GM12878 (cell line): ENCODE results near the gene RCC1. TPM values are rescaled to one million over a fixed set of nuclear protein-coding genes. Genes with fewer than 3 reads are reported as not detected.

ENCODE experiments used
- BCLAF1 ChIP-seq: fragments of 450-650 bp; IDR thresholded peaks from 2 replicates; pipeline ENCODE4 v1.6.1; 2017; ENCODE audit warnings: antibody characterized with exemption, mild to moderate bottlenecking, moderate library complexity
- LARP7 ChIP-seq: fragments of 450-650 bp; IDR thresholded peaks from 2 replicates; pipeline ENCODE4 v1.6.1; 2017; ENCODE audit warnings: mild to moderate bottlenecking
- MEF2B ChIP-seq: fragments of 450-650 bp; IDR thresholded peaks from 2 replicates; pipeline ENCODE4 v1.6.1; 2018; ENCODE audit warnings: mild to moderate bottlenecking, moderate library complexity; ENCODE audit not compliant: partially characterized antibody, poor library complexity, severe bottlenecking
- NFIC ChIP-seq: IDR thresholded peaks from 2 replicates; pipeline ENCODE4 v1.6.1; 2012; ENCODE audit warnings: low read depth, mild to moderate bottlenecking, inconsistent platforms, low read length, moderate library complexity
- PKNOX1 ChIP-seq: fragments of 450-650 bp; IDR thresholded peaks from 2 replicates; pipeline ENCODE4 v1.6.1; 2016; ENCODE audit warnings: mild to moderate bottlenecking
- RBBP5 ChIP-seq: fragments of 200-600 bp; sonication (generic); conservative IDR thresholded peaks from 2 replicates; pipeline ENCODE4 v1.6.1; 2016
- RCOR1 ChIP-seq: conservative IDR thresholded peaks from 2 replicates; pipeline ENCODE4 v1.6.1; 2012; ENCODE audit warnings: low read depth, low read length, improper control_type of control experiment
- ZBTB33 ChIP-seq: fragments of 450-650 bp; IDR thresholded peaks from 2 replicates; pipeline ENCODE4 v1.6.1; 2017; ENCODE audit warnings: mild to moderate bottlenecking
- polyA plus RNA-seq, 11 experiments: library from polyadenylated mRNA; depleted of rRNA in 4 of 11; unstranded in 6 of 11; stranded (reverse) in 5 of 11; fragments of >200 nt; fragmentation: Nextera tagmentation in 4 of 11; fragmentation: Illumina TruSeq in 1 of 11; extraction: Ambion mirVana in 4 of 11; extraction: Trizol in 1 of 11; gene quantifications; 1 replicate in 1 of 11; 2 replicates in 10 of 11; pipeline versions ENCODE4 v1.2.1 to v1.2.3, GENCODE V29; 2011 to 2016; ENCODE audit warnings: inconsistent platforms in 2 of 11, missing spikeins in 2 of 11, low read depth in 1 of 11
- total RNA-seq, 4 experiments: library from RNA; depleted of rRNA in 3 of 4; stranded (reverse); fragments of >200 nt in 3 of 4; fragmentation: Illumina TruSeq in 1 of 4; extraction: Trizol in 1 of 4; gene quantifications; 2 replicates each; pipeline versions ENCODE4 v1.2.1 to v1.2.3, GENCODE V29; 2013 to 2021

RCC1 gene
- total and polyA plus RNA-seq, 10 of the 15 experiments (the other 5 are each of a cell fraction or from before 2014, with no cell fraction given): 8.3 to 99.4 (median 74.6) TPM

GRCh38 chr1:28518745-28519341, 13.0 kb downstream of the RCC1 start (continued):
- no peak for TF ChIP-seq BCLAF1
- peak; percentile 31 for TF ChIP-seq MEF2B
- no peak for TF ChIP-seq RCOR1
- peak; percentile 19; the same call in 1 of the 2 replicates for TF ChIP-seq PKNOX1
- no peak for TF ChIP-seq RBBP5
- TF ChIP-seq ZBTB33: no peak
- no peak for TF ChIP-seq LARP7
- no peak for TF ChIP-seq NFIC
- TF ChIP-seq, all 136 proteins: peak for 28
